GM12892 (cell line): ENCODE data around the gene ADD3.

Experiments used
- DNase-seq: peaks from one replicate; pipeline ENCODE4 v3.0.0; 2011; ENCODE audit not compliant: insufficient read length
- FAIRE-seq: peaks from 2 replicates; lab custom pipeline; 2011; peaks lifted over from hg19 to GRCh38; lab: Jason Lieb, UNC
- POLR2A ChIP-seq: IDR thresholded peaks from 2 replicates; pipeline ENCODE4 v1.6.1; 2011; ENCODE audit warnings: low read depth, low read length, control low read depth
- POLR2AphosphoS5 ChIP-seq: IDR thresholded peaks from 2 replicates; pipeline ENCODE4 v1.6.1; 2011; ENCODE audit warnings: low read depth, low read length, control low read depth
- TAF1 ChIP-seq: IDR thresholded peaks from 2 replicates; pipeline ENCODE4 v1.6.1; 2011; ENCODE audit warnings: low read depth, mild to moderate bottlenecking, control low read depth, low read length, borderline replicate concordance

Gene ADD3

DNA sequence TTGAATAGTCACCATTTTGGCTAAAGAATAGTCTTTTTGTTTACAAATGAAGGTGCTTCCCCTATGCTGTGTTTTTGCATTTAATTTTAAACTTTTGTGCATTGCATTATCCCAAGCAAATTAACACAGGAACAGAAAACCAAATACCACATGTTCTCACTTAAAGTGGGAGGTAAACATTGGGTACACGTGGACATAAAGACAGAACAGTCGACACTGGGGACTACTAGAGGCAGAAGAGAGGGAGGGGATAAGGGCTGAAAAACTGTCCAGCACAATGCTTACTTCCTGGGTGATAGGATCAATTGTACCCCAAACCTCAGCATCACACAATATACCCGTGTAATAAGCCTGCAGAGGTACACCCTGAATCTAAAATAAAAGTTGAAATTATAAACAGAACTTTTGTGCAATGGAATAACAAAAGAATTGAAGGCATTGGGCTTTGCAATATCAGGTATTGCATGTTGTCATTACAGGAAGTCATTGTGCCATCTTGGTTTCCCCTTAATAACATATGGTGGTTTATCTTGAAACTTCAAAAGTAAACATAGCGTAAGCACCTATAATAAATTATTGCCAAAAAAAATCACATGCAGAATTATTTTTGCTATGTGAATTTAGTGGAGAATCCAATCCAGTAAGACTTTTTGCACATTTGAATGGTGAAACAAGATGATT lies 16.1 kb downstream of the ADD3 start:
- TF ChIP-seq TAF1 (no peak), POLR2AphosphoS5 (no peak)
- DNase-seq = no peak

GRCh38 chr10:110029450-110029849 lies 21.7 kb downstream of the ADD3 start:
- no peak for DNase-seq
- FAIRE-seq = no peak
- TF ChIP-seq POLR2AphosphoS5 (no peak), POLR2A (no peak), TAF1 (no peak)

More for the DNA sequence above, 16.1 kb downstream of the ADD3 start:
- no peak for FAIRE-seq

- DNase-seq (no peak), FAIRE-seq (no peak)
- no peak for TF ChIP-seq TAF1
- no peak for TF ChIP-seq POLR2AphosphoS5
- TF ChIP-seq POLR2A = no peak
Measured at GRCh38 chr10:110032801-110033700, 25.3 kb downstream of the ADD3 start.

DNA sequence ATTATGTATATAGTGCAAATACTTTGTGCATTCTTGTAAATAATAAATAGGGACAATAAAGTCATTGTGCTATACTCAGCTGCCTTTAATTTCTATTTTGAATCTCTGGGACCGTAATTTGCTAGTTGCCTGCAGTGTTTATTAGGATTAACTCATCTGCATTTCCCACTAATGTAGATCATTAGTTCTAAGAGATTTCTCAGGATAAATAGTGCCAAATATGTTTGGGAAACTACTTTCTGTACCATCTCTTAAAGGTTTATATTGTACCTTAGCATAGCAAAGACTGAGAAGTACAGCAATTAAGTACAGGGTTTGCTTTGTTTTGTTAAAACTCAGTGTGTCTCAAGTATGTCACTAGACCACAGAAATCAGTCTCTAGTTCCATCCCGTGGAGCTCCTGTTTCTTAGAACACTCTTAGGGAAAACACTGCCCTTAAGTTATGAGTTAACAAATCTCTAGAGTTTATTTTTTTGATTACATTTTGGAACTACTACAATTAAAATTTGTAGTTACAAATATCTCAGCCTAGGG lies 26.0 kb downstream of the ADD3 start:
- FAIRE-seq = no peak
- TF ChIP-seq POLR2AphosphoS5 (no peak), POLR2A (no peak), TAF1 (no peak)
- DNase-seq = no peak

- FAIRE-seq (no peak), DNase-seq (no peak)
- TF ChIP-seq TAF1 (no peak), POLR2AphosphoS5 (no peak), POLR2A (no peak)
Measured at GRCh38 chr10:110034596-110034995, 26.8 kb downstream of the ADD3 start.

- FAIRE-seq (peak; percentile 46), DNase-seq (no peak)
- no peak for TF ChIP-seq POLR2AphosphoS5
- TF ChIP-seq TAF1 = no peak
- TF ChIP-seq POLR2A = no peak
Measured at GRCh38 chr10:110035070-110035921, 27.5 kb downstream of the ADD3 start.

DNA sequence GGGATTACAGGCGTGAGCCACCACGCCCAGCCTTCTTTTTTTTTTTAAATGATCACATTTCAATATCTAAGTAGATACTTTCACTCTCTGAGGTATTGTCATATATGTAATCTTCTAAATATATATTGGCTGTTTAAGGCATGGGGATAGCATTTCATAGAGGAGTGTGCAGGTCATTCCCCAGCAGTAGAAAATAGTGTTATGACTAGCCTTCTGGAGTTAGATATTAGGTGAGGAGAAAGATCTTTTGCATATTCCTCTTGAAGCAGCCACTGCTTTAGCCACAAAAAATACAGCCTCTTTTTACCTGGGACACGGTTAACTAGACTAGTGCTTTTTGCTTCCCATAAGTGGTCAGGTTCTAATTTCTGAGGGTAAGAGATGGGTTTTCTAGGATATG lies 28.9 kb downstream of the ADD3 start:
- DNase-seq (no peak), FAIRE-seq (no peak)
- TF ChIP-seq TAF1 (no peak), POLR2AphosphoS5 (no peak), POLR2A (no peak)

- no peak for FAIRE-seq
- DNase-seq = no peak
- no peak for TF ChIP-seq POLR2A
- no peak for TF ChIP-seq POLR2AphosphoS5
- TF ChIP-seq TAF1 = no peak
Measured at GRCh38 chr10:110039254-110039653, 31.5 kb downstream of the ADD3 start.

GRCh38 chr10:110040108-110040507 lies 32.3 kb downstream of the ADD3 start:
- FAIRE-seq (no peak), DNase-seq (no peak)
- TF ChIP-seq POLR2A (no peak), TAF1 (no peak), POLR2AphosphoS5 (no peak)

DNA sequence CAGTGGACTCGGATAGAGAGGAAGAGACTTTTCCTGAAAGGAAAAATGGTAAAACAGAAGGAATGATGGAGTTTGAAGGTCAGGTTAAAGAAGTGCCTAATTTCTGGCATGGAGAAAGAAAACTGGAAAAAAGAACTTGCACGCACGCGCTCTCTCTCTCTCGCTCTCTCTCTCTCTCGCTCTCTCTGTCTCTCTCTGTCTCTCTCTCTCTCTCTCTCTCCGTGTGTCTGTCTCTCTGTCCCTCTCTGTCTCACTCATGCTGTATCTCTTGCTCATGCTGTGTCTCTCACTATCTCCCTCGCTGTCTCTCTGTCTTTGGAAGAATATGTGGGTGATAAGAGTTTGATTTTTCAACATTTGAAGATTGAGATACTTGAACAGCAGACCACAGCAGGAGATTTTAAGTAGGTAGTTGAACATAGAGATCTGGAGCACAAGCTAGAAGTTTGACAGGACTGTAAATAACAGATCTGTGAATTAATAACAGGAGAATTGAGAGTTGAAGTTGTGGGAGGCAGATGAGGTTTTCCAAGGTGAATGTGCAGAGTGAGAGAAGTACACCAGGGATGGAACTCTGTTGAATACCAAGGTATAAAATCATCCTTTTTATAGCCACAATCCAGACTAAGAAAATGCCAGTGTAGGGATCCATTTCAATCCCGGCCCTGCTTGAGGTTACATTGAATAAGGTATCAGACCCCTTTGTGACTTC lies 33.1 kb downstream of the ADD3 start:
- TF ChIP-seq POLR2A = no peak
- no peak for TF ChIP-seq POLR2AphosphoS5
- no peak for TF ChIP-seq TAF1
- FAIRE-seq = no peak
- no peak for DNase-seq
